Left kidney (tissue), 8 donors: ENCODE results near the gene UTP14A. TPM values are rescaled to one million over a fixed set of nuclear protein-coding genes. Genes with fewer than 3 reads are reported as not detected.
"Not testable (repeated sequence)": the region's sequence is repeated elsewhere in the genome, so short reads cannot be mapped to it uniquely, and the experiment has no call there.

Source experiments
- DNase-seq: peaks from one replicate; pipeline ENCODE4 v3.0.0-alpha.2; 2013
- long read RNA-seq, 8 donors: transcript quantifications; one replicate each; lab custom pipeline, GENCODE V29; 2026
- polyA plus RNA-seq: library from polyadenylated mRNA; unstranded; fragments of 120-200 nt; gene quantifications from one replicate; pipeline ENCODE4 v1.2.1, GENCODE V29; 2013; ENCODE audit not compliant: insufficient read length

Gene UTP14A
- 28.1 TPM for polyA plus RNA-seq
- long read RNA-seq, donor 1, transcript UTP14A-201 (15 exons, 2,488 nt): major isoform, 5 of 18 reads
- long read RNA-seq, donor 1, partial matches to known transcripts: 13 of 18 reads
- long read RNA-seq, donor 1, other reads (novel, unspliced or antisense): 0 of 18 reads
- long read RNA-seq, donor 2, partial matches to known transcripts: 10 of 12 reads
- long read RNA-seq, donor 2, other reads (novel, unspliced or antisense): 0 of 12 reads
- long read RNA-seq, donor 3, partial matches to known transcripts: 11 of 11 reads
- long read RNA-seq, donor 3, other reads (novel, unspliced or antisense): 0 of 11 reads
- long read RNA-seq, donor 4: 0 reads
- long read RNA-seq, donor 5, transcript UTP14A-201 (15 exons, 2,488 nt): major isoform, 6 of 42 reads
- long read RNA-seq, donor 5, partial matches to known transcripts: 36 of 42 reads
- long read RNA-seq, donor 5, other reads (novel, unspliced or antisense): 0 of 42 reads
- long read RNA-seq, donor 6, partial matches to known transcripts: 12 of 15 reads
- long read RNA-seq, donor 6, other reads (novel, unspliced or antisense): 0 of 15 reads
- long read RNA-seq, donor 7, partial matches to known transcripts: 27 of 31 reads
- long read RNA-seq, donor 7, other reads (novel, unspliced or antisense): 0 of 31 reads
- long read RNA-seq, donor 8, partial matches to known transcripts: 8 of 8 reads
- long read RNA-seq, donor 8, other reads (novel, unspliced or antisense): 0 of 8 reads

DNA sequence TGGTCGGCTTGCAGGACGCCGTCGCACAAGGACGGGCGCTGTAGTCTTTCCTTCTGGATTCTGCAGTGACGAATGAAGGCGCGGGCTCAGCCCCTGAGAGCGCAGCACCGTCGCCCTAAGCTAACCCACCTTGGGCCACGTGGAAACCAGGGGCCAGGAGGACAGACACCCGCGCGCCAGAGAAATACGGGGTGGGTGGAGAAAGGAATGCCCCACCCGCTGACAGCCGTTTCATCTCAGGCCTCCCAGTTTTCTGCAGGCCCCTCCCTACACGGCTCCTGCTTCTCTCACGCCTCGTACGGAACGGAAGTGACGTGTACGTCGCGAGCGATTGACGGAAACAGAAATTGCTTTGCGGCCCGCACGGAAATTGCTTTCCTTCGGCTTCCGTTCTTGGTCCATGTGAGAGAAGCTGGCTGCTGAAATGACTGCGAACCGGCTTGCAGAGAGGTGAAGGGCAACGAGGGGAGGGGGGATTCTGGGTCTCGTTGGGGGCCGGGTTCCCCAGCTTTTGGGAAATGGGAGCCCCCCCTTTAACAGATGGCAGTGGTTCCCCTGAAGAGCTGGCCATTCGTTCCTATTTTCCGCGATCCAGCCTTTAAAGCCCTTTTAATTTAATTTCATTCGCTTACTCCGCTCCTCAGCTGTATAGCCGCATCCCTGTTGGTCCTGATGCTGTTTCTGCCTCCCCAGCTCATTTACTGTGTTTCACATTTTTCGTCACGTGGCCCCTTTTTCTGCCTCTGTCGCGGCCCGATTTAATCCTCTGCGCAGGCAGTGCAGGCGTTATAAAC is at the start of gene UTP14A:
Gene UTP14A, plus strand, starts transcription at position 378 of the 794 bp plus-strand sequence. Its CDS starts 47 bp downstream, at position 425.
- DNase-seq: peak; percentile 89

- DNase-seq: not testable (repeated sequence)
Observed at GRCh38 chrX:129859134-129859533, 46.8 kb upstream of the UTP14A start.

DNA sequence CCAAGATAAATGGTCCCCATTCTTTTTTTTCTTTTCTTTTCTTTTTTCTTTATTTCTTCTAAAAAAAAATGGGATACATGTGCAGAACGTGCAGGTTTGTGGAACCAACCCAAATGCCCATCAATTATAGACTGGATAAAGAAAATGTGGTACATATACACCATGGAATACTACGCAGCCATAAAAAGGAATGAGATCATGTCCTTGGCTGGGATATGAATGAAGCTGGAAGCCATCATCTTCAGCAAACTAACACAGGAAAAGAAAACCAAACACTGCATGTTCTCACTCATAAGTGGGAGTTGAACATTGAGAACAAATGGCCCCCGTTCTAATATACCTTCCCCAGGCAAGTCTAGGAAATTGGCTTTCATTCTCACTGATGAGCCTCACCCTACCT is 39.6 kb upstream of the UTP14A start:
- not testable (repeated sequence) for DNase-seq

DNA sequence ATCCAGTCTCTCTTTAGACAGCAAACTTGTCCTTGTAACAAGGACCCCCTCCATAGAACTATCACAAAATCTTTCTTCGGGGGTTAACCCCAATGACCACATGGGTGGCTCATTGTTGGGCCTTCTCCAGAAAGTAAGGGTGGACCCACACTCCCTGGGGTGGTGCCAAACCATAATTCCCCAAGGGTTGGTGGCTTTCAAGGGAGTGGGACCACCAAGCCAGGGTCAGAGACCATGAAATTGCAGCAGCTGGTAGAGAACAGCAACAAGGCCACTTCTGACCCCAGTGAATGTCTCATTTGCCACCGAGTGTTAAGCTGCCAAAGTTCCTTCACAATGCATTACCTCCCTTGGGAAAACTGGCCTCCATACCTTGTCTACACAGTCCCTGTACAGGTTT is 33.4 kb upstream of the UTP14A start:
- no peak for DNase-seq

DNA sequence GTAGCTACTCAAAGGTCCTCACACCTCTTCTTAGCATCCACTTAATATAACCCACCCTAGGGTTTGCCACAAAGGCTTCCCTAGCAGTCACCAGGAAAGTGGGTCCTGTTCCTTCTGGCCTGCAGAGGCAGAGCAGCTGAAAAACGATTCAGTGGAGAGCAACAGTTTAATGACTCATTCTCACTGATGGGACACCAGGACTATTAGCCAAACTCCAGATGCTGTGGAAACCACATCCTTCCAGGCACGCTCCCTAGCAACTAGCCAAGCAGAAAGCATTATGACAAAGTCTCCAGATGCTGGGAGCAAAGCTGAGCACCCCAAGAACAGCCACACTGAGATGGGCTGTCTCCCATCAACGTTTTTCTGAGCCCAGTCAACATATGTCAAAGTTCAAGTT is 30.3 kb upstream of the UTP14A start:
- no peak for DNase-seq

DNA sequence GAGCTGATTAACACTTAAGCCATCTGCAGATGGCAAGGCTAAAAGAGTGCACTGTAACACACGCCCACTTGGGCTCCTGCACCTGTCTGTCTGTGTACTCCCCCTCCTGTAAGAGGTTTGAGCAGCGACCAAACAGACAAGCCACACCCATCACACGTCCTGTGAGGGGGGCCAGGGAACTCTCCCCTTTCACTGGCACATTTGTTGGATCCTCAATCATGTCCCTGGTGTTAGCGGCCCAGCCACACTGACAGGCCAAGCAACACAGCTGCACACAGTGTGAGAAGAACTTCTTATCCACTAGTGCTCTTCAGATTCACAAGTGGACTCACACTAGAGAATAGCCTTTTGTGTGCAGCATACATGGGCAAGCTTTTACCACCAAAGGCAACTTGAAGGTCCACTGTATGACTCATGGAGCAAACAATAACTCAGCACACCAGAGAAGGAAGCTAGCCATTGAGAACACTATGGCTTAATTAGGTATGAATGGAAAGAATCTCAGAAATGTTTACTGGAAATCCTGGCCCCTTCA is 29.1 kb upstream of the UTP14A start:
- no peak for DNase-seq

DNA sequence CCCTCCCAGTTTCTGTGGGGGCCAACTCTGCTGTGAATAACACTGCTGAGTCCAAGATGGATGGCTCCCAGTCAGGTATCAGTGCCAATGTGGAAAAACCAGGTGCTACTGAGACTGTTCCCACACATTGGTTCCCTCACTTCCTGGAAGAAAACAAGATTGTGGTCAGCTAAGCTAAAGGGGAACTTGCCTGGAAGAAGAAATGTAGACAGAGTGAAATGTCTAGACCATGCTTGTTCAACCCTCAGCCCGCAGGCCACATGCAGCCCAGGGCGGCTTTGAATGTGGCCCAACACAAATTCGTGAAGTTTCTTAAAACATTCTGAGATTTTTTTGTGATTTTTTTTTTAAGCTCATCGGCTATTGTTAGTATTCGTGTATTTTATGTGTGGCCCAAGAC is 28.6 kb upstream of the UTP14A start:
- DNase-seq: no peak

DNA sequence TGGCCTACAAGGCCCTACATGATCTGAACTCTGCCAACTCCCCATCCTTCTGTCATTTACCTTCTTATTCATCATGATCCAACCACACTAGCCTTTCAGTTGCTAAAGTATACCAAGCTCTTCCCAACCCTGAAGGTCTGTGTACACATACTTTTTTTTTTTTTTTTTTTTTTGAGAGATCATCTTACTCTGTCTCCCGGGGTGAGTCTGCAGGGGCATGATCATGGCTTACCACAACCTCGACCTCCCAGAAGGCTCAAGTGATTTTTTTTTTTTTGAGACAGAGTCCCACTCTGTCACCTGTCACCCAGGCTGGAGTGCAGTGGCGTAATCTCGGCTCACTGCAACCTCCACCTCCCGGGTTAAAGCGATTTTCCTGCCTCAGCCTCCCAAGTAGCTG is 5.9 kb upstream of the UTP14A start:
- no peak for DNase-seq

- no peak for DNase-seq
Observed at GRCh38 chrX:129908636-129909035, 2.7 kb downstream of the UTP14A start.

GRCh38 chrX:129925305-129926092 is 19.5 kb downstream of the UTP14A start:
- DNase-seq: peak; percentile 65

DNA sequence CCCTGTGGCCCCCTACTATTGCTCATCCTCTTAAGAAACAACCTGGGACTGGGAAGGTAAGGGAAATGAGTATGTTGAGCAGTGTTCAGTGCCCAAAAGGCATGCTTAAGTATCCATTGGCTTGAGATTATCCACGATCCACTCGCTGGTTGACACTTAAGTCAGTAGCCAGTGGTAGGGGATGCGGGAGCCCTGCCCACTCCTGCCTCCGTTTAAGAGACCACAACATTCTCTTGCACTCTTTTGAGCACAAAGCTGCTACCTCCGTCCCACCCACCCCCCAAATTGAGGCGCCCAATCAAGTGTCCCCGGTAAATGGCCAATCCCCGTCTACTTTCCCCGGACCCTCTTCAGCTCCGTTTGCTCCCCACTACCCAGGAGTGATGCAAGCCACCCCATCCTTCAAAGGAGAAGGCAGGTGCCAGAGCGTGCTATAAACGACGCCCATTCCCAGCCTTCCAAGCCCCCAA is 25.0 kb downstream of the UTP14A start:
- no peak for DNase-seq

DNA sequence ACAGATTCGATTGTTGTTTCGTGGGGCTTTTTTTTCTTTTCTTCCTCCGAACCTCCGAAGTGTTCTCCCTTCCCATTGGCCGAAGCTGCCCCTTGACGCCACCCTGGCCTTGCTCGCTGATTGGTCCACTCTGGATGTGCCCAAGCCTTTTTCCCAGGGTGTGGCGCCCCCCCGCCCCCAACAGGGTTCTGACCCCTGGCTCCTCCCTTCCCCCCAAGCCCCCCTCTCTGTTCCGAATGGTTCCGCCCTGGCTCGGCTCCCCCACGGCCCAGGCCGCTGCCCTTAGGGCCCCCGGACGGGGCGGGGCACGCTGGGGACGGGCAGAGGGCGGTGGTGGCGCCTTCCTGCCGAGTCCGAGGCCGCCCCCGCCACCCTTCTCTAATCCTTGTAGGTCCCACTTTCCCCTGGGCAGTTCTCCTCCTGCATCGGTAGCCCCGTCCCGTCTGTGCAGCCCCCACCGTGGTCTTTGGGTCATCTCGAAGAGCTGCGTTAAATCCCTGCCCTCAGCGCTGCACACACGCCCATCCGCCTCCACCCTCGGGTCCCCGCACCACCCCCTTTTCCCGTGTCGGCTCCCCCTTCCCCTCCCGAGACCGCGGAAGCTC is 25.5 kb downstream of the UTP14A start:
- peak; percentile 81 for DNase-seq

GRCh38 chrX:129932016-129932820 is 26.3 kb downstream of the UTP14A start:
- DNase-seq: peak; percentile 75

DNA sequence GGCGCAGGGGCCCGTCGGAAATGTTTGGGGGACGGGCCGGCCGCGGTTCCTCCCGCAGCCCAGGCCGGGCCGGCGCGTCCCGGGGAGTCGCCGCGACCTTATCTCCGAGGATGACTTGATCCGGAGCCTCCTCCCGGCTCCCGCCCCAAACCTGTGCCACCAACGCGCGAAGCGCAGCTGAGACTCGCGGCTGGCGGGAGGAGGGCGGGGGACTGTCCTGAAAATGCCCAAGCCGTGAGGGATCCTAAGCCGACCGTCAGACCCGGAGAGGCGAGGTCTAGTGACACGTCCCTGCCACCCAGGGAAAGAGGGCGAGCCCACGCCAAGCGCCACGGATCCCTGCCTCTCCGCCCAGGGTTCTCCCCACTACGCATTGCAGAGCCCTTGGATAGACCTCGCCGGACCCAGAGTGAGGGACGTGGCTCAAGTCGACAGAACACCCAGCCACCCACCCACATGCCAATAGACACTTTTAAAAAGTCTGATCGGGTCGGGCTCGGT is 26.9 kb downstream of the UTP14A start:
- DNase-seq: no peak

DNA sequence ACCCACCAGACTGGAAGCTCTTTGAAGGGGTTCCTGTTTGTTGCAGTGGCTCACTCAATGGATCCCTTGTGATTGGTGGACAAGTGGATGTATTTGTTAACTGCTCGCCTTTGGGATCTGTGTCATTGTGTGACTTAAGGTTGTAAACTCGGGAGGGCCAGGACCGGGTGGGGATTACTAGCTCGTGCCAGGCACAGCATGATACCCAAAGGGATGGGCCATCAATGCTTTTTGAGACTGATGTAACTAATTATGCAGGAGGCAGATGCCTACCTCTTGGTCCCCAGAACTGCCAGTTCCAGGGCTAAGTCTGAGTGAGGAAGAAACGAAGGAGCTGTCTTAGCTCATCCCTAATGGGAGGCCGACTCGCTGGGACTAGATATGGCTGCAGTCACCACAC is 27.7 kb downstream of the UTP14A start:
- DNase-seq: no peak

DNA sequence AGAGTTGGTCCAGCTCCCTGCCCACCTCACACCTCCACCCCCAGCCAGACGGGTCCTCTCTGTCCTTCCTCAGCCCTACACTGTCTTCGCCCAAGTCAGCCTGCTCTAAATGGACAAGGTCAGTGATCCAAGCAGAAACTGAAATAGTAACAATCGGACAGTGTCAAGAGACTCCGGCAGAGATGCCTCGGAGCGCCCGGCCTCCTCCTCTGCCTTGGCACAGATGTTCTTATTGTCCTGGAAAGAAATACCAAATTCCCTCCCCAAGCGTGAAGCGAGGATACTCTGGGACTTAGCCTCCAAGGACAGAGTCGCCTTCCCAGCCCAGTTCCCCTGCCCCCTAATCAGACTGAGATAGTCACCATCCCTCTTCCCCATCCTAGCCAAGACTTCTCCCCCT is 28.5 kb downstream of the UTP14A start:
- DNase-seq: no peak

- DNase-seq: no peak
Observed at GRCh38 chrX:129934952-129935351, 29.0 kb downstream of the UTP14A start.

GRCh38 chrX:129938081-129938480 is 32.1 kb downstream of the UTP14A start:
- DNase-seq: no peak

- no peak for DNase-seq
Observed at GRCh38 chrX:129939986-129940385, 34.0 kb downstream of the UTP14A start.

- DNase-seq: no peak
Observed at GRCh38 chrX:129940721-129941120, 34.8 kb downstream of the UTP14A start.
